Measurements from ENCODE around the gene SLC5A11.

DNA sequence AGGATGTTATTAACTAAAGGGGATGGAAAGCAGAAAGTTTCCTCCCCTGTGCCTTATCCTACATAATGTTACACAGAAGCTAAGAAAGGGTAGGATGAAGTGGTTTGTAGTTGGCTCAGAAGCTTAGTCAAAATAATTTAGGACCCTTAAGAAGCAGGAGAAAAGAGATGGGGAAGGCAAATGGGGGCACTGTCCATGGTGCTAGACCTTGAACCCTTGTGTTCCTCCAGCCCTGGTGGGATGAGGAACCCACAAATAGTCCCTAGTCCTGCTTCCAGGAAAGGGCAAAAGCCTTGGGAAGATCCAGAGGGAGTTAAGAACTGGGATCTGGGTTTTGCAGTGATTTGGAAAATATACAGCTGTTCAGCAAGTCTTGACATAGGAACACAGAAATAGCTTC lies 54.5 kb downstream of the SLC5A11 start:
- TF ChIP-seq, protein P1, sequence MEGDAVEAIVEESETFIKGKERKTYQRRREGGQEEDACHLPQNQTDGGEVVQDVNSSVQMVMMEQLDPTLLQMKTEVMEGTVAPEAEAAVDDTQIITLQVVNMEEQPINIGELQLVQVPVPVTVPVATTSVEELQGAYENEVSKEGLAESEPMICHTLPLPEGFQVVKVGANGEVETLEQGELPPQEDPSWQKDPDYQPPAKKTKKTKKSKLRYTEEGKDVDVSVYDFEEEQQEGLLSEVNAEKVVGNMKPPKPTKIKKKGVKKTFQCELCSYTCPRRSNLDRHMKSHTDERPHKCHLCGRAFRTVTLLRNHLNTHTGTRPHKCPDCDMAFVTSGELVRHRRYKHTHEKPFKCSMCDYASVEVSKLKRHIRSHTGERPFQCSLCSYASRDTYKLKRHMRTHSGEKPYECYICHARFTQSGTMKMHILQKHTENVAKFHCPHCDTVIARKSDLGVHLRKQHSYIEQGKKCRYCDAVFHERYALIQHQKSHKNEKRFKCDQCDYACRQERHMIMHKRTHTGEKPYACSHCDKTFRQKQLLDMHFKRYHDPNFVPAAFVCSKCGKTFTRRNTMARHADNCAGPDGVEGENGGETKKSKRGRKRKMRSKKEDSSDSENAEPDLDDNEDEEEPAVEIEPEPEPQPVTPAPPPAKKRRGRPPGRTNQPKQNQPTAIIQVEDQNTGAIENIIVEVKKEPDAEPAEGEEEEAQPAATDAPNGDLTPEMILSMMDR (IDR thresholded peaks at IDR 0.05) = no peak
- TF ChIP-seq, protein P2, sequence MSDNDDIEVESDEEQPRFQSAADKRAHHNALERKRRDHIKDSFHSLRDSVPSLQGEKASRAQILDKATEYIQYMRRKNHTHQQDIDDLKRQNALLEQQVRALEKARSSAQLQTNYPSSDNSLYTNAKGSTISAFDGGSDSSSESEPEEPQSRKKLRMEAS (CRISPR knock-in tag; IDR thresholded peaks at IDR 0.05) = no peak
- no peak for TF ChIP-seq CBFB (CRISPR knock-in tag; IDR thresholded peaks at IDR 0.05; ENCODE audit: low read depth)

Measured in WTC11 (cell line).